ENCODE data around the gene RPP40.

DNA sequence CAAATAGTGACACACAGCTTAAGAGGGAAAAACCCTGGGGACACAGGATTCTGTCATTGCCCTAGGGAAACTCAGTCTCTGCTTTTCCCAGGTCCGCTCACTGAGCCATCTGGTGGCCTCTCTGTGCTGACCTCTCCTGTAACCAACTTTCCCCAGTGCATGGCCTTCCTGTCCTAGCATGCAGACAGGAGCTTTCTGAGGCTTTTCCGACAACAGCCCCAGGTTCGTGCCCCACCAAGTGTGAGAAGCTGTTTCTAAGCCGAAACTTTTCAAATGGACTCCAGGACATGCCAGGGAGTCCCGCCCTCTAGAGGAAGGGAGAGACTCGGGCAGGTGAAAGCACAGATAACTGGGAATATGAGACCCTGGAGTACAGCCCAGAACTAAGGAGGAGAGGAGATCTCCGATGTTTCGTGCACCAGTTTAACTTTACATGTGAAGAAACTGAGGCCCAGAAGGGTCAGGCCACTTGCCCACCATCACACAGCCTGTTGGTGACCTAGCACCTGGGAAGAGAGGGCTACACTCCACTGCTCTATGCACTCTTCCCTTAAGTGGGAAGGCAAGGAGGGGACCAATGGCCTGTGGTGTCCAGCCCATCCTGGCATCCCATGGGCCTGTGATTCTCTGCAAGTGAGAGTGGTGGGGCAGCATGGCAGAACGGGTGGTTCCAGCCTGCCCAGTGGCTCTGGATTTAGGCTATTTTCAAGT lies 46.2 kb downstream of the RPP40 start:
- TF ChIP-seq, protein P1, sequence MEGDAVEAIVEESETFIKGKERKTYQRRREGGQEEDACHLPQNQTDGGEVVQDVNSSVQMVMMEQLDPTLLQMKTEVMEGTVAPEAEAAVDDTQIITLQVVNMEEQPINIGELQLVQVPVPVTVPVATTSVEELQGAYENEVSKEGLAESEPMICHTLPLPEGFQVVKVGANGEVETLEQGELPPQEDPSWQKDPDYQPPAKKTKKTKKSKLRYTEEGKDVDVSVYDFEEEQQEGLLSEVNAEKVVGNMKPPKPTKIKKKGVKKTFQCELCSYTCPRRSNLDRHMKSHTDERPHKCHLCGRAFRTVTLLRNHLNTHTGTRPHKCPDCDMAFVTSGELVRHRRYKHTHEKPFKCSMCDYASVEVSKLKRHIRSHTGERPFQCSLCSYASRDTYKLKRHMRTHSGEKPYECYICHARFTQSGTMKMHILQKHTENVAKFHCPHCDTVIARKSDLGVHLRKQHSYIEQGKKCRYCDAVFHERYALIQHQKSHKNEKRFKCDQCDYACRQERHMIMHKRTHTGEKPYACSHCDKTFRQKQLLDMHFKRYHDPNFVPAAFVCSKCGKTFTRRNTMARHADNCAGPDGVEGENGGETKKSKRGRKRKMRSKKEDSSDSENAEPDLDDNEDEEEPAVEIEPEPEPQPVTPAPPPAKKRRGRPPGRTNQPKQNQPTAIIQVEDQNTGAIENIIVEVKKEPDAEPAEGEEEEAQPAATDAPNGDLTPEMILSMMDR (conservative IDR thresholded peaks at IDR 0.05; ENCODE audit: low read depth, low read length) = peak; percentile 45
- TF ChIP-seq EZH2 (IDR thresholded peaks at IDR 0.05; ENCODE audit: borderline replicate concordance, low read depth, low read length, poor library complexity, severe bottlenecking) = no peak

All from A673 (cell line).